GM20000 (cell line): ENCODE measurements around the gene TMOD3.
A peak's percentile ranks its signal among the peaks of the same experiment; 100 is the strongest.

ENCODE experiments used
- DNase-seq: peaks from one replicate; pipeline ENCODE4 v3.0.0; 2012; ENCODE audit warnings: low spot score
- TF ChIP-seq, protein P1 (sequence below): IDR thresholded peaks from 2 replicates; pipeline ENCODE4 v1.5.1; 2012; ENCODE audit warnings: mild to moderate bottlenecking, control low read depth; ENCODE audit errors: extremely low read depth, missing control alignments

The TMOD3 gene

GRCh38 chr15:51842852-51843737 is 13.6 kb downstream of the TMOD3 start:
- peak; percentile 25 for DNase-seq
- TF ChIP-seq, protein P1, sequence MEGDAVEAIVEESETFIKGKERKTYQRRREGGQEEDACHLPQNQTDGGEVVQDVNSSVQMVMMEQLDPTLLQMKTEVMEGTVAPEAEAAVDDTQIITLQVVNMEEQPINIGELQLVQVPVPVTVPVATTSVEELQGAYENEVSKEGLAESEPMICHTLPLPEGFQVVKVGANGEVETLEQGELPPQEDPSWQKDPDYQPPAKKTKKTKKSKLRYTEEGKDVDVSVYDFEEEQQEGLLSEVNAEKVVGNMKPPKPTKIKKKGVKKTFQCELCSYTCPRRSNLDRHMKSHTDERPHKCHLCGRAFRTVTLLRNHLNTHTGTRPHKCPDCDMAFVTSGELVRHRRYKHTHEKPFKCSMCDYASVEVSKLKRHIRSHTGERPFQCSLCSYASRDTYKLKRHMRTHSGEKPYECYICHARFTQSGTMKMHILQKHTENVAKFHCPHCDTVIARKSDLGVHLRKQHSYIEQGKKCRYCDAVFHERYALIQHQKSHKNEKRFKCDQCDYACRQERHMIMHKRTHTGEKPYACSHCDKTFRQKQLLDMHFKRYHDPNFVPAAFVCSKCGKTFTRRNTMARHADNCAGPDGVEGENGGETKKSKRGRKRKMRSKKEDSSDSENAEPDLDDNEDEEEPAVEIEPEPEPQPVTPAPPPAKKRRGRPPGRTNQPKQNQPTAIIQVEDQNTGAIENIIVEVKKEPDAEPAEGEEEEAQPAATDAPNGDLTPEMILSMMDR = no peak

GRCh38 chr15:51844747-51845426 is 15.4 kb downstream of the TMOD3 start:
- TF ChIP-seq, protein P1 = no peak
- no peak for DNase-seq

DNA sequence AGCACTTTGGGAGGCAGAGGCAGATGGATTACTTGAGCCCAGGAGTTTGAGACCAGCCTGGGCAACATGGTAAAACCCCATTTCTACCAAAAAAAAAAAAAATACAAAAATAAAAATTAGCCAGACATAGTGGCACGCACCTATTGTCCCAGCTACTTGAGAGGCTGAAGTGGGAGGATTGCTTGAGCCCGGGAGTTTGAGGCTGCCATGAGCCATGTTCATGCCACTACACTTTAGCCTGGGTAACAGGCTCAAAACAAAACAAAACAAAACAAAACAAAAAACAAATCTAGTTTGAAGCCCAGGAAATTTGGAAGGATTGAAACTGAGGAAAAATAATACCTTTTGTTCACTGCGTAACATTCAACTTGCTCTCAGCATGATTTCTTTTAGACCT is 16.6 kb downstream of the TMOD3 start:
- no peak for DNase-seq
- TF ChIP-seq, protein P1 = no peak

DNA sequence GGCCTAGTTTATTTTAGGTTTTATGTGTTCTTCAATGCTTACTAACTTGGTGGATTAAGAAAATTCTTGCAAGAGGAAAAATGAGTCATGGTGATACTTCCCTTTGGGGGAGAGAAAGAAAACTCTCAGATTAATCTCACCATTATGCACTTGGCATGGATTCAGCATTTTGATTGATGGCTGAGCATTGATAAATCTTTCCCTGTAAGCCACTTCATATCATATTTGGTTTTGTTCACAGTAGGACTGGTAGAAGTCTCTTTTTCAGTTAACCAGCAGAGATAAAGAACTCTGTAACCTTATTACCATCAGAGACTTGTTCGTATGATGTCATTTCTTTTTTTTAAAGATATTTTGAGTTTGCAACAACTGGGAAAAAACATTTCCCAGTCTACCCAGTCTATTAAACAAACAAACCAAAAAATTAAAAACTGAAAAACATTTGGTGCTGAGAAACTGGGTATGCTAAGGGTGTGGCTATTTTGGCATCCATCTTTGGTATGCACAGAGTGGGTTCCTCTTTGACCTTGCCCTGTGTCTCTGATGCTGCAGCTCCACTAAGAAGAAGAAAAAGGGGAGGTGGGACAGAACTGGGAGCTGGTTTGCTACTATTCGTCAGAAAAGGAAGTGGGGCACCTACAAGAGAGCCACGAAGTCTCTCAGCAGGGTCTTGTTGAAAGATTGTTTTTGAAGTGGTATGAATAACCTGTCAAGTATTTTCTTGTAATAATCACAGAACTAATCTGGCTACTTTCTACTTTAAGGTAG is 17.2 kb downstream of the TMOD3 start:
- TF ChIP-seq, protein P1 = no peak
- no peak for DNase-seq

GRCh38 chr15:51848811-51849210 is 19.4 kb downstream of the TMOD3 start:
- TF ChIP-seq, protein P1 = no peak
- no peak for DNase-seq

- TF ChIP-seq, protein P1 = no peak
- no peak for DNase-seq
Measured at GRCh38 chr15:51849860-51850259, 20.4 kb downstream of the TMOD3 start.
